ENCODE results near the gene B3GNT7. TPM values are rescaled to one million over a fixed set of nuclear protein-coding genes. Genes with fewer than 3 reads are reported as not detected.

Gene B3GNT7
- total and polyA plus RNA-seq, 2 of the 8 experiments (the other 6 are each of a cell fraction or from before 2014, with no cell fraction given), result 26.4 to 73.1 TPM

DNA sequence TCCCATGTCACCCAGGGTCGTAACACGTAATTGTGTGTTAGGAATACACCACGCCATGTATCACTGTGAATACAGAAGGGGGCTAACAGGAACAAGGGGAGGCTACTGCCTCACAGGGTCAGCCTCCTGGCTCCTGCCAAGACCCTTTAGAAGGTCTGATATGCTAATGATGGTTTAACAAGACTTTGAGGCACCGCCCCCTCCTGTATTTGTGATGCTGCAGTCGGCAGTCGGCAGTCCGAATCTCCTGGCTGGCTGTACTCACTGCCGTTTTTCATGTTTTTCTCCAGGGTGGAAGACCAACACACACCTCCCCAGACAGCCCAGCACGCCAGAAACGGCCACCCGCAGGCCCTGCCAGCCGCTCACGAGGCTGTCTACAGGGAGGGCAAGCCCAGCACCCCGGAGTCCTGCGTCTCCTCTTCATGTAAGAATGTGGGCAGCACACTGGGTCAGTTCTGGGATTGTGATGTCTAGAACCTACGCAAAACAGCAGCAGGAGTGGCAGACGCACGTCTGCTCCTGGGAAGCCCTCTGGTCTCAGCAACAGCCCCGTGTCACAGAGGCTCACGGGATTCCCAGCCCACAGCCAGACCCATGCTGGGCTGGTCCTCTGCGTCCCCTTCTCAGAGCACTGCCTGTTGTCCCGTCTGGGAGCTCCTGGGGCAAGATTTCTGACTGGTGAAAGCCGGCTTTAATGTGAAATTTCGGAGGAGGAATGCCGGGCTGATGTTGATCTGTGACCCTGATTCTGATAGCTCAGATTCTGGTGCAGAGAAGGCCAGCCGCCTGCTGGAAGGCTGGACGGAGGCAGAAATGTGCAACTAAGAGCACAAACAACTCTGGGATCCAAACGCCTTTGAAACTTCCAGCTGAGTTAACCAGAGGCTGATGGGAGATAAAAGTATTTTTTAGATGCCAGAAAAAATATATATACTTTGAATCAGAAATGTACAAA, 39.7 kb upstream of the B3GNT7 start:
- ChIA-PET POLR2A (ENCODE audit: partially characterized antibody) (interaction anchor here (1.0 to 2.0 kb wide), 4 partner anchors 17 to 262 kb away, joined by 3 to 5 read pairs (median 3); no protein-coding TSS in a partner anchor), CTCF (ENCODE audit: partially characterized antibody) (interaction anchor here (0.8 to 26.8 kb wide), 8 partner anchors 9 to 127 kb away, joined by 3 to 617 read pairs (median 4); partner anchors contain the start of gene B3GNT7)
- Histone ChIP-seq H2BK12ac (ENCODE audit: low read depth, low read length) (peak overlapping the region; percentile 2; the same call in 1 of the 2 replicates), H3K79me1 (ENCODE audit: low read depth, low read length) (no peaks in the 10 kb centered on the region), H3K27me3 (replicated peaks in 1 of 4; ENCODE audit: control insufficient read depth in 3 of 4, extremely low read depth in 1 of 4, insufficient read depth in 3 of 4, low read length in 3 of 4) (no peaks in the 10 kb centered on the region), H3K4me2 (ENCODE audit: insufficient read depth in 1 of 2, low read depth in 2 of 2, low read length in 2 of 2) (peak overlapping the region in 1 of 2 experiments; percentile 12; a peak in 2 of 4 replicates), H3K23me2 (ENCODE audit: low read depth, low read length) (no peaks in the 10 kb centered on the region), H3K27ac (ENCODE audit: low read depth, low read length) (no peak overlapping the region), H3K4ac (replicated peaks; ENCODE audit: insufficient read length, low read depth, low read length) (peak overlapping the region; percentile 21), H2BK5ac (ENCODE audit: low read depth, low read length) (peak overlapping the region; percentile 2; the same call in 1 of the 2 replicates), H3K36me3 (ENCODE audit: control insufficient read depth in 2 of 4, insufficient read depth in 4 of 4, low read length in 3 of 4) (no peaks in the 10 kb centered on the region), H3K18ac (ENCODE audit: extremely low read depth, low read length) (peak overlapping the region; percentile 32), H4K20me1 (replicated peaks in 1 of 2; ENCODE audit: control insufficient read depth in 1 of 2, insufficient read depth in 2 of 2, low read length in 2 of 2) (no peaks in the 10 kb centered on the region), H3K14ac (ENCODE audit: insufficient read length) (no peak overlapping the region), H2AFZ (ENCODE audit: low read length) (no peak overlapping the region), H3K9me3 (ENCODE audit: insufficient read depth in 2 of 2, low read depth in 1 of 2, low read length in 1 of 2) (no peaks in the 10 kb centered on the region), H2BK120ac (replicated peaks; ENCODE audit: low read depth, low read length) (peak overlapping the region; percentile 47), H2AK5ac (ENCODE audit: low read depth, low read length) (0 out of 2 replicates have a peak overlapping the region, but pooled peaks have one; percentile 3), H4K8ac (ENCODE audit: extremely low read depth, insufficient read depth, low read length) (peak overlapping the region; percentile 76), H3K23ac (ENCODE audit: insufficient read length) (no peak overlapping the region), H4K5ac (ENCODE audit: insufficient read length, low read depth, low read length) (peak overlapping the region; percentile 14), H4K91ac (replicated peaks; ENCODE audit: insufficient read length, low read length) (peak overlapping the region; percentile 64), H3K79me2 (ENCODE audit: control insufficient read depth in 1 of 2, insufficient read depth in 2 of 2, low read length in 2 of 2) (no peaks in the 10 kb centered on the region), H3K4me1 (replicated peaks in 1 of 4; ENCODE audit: control insufficient read depth in 3 of 4, insufficient read depth in 4 of 4, low read length in 3 of 4) (peaks cover 4 to 14% (median 4%) of the 10 kb centered on the region in 4 experiments), H2BK15ac (ENCODE audit: low read length) (peak overlapping the region; percentile 81), H3K9ac (replicated peaks in 1 of 4; ENCODE audit: extremely low read depth in 1 of 4, low read depth in 3 of 4, low read length in 3 of 4) (no peak overlapping the region), H2BK20ac (ENCODE audit: low read length) (0 out of 2 replicates have a peak overlapping the region, but pooled peaks have one; percentile 61), H3K56ac (replicated peaks; ENCODE audit: insufficient read length, low read depth, low read length) (no peak overlapping the region), H3K4me3 (ENCODE audit: extremely low read depth in 1 of 4, insufficient read depth in 2 of 4, low read depth in 3 of 4, low read length in 4 of 4) (no peak overlapping the region)
- TF ChIP-seq, protein P1, sequence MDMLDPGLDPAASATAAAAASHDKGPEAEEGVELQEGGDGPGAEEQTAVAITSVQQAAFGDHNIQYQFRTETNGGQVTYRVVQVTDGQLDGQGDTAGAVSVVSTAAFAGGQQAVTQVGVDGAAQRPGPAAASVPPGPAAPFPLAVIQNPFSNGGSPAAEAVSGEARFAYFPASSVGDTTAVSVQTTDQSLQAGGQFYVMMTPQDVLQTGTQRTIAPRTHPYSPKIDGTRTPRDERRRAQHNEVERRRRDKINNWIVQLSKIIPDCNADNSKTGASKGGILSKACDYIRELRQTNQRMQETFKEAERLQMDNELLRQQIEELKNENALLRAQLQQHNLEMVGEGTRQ (IDR thresholded peaks at IDR 0.05; ENCODE audit: low read length), result no peak
- no peak for TF ChIP-seq POU5F1 (IDR thresholded peaks at IDR 0.05; ENCODE audit: low read depth, low read length)
- TF ChIP-seq SAP30 (IDR thresholded peaks at IDR 0.05; ENCODE audit: insufficient read depth, insufficient replicate concordance, low read length), result no peak
- TF ChIP-seq KDM1A (IDR thresholded peaks at IDR 0.05; ENCODE audit: borderline replicate concordance, low read length), result no peak
- FAIRE-seq (no peak), DNase-seq (ENCODE audit: low read depth in 1 of 2, low spot score in 2 of 2) (no peak)
- 80% methylated on average over 28 of the region's 28 CpGs; no CpG with 5 or more reads in 1 of the 2 experiments for WGBS, 2 experiments (ENCODE audit: extremely low coverage in 1 of 2, insufficient coverage in 1 of 2, insufficient read length in 1 of 2, insufficient replicate concordance in 2 of 2, low coverage in 1 of 2, low lambda C conversion rate in 2 of 2, missing lambda C conversion rate in 1 of 2)
